Sciatic nerve (tissue), 2 donors: ENCODE measurements around the gene CTAGE4. TPM values are rescaled to one million over a fixed set of nuclear protein-coding genes. Genes with fewer than 3 reads are reported as not detected.
A peak's percentile ranks its signal among the peaks of the same experiment; 100 is the strongest.
"Not testable (repeated sequence)": the region's sequence is repeated elsewhere in the genome, so short reads cannot be mapped to it uniquely, and the experiment has no call there.

Experiments used
- ATAC-seq: fragments of 200-7000 bp; cut with Tn5 transposase; one replicate; pipeline ENCODE4 v1.9.1; 2020; ENCODE audit warnings: mild to moderate bottlenecking, moderate library complexity
- DNase-seq: peaks from one replicate; pipeline ENCODE4 v3.0.0-alpha.2; 2020; ENCODE audit warnings: low spot score
- intact Hi-C: fragments of 100-400 bp; cut with DNase I; formaldehyde crosslinking; loops from one replicate; pipeline ENCODE4 v1.14.2; 2022
- total RNA-seq: library from RNA; stranded (reverse); fragmentation: NEBNext Ultra II Directional; extraction: Animal tissue kit (Norgen Biotek cat#: 25700); gene quantifications from one replicate; pipeline ENCODE4 v1.2.1, GENCODE V29; 2021
- donor health status: DM: no; HTN: no; CAD: no.
- donor health status: DM: no; HTN: no; CAD: no.

The CTAGE4 gene
- total RNA-seq, 1 donor from 2014 or later, result 2.3 TPM

GRCh38 chr7:144198934-144199333, 15.7 kb downstream of the CTAGE4 start:
- DNase-seq, ATAC-seq: not testable (repeated sequence)

GRCh38 chr7:144201978-144202377, 18.7 kb downstream of the CTAGE4 start:
- DNase-seq, intact Hi-C loops, ATAC-seq: not testable (repeated sequence)

More at GRCh38 chr7:144198934-144199333, 15.7 kb downstream of the CTAGE4 start:
- intact Hi-C loops, result not testable (repeated sequence)

- ATAC-seq, intact Hi-C loops, DNase-seq: not testable (repeated sequence)
These were observed 19.8 kb downstream of the CTAGE4 start for GRCh38 chr7:144203086-144203485.

GRCh38 chr7:144205306-144205705, 22.0 kb downstream of the CTAGE4 start:
- ATAC-seq, intact Hi-C loops, DNase-seq: not testable (repeated sequence)

- intact Hi-C loops, DNase-seq: not testable (repeated sequence)
- peak; percentile 24 for ATAC-seq
These were observed 33.9 kb downstream of the CTAGE4 start for GRCh38 chr7:144217200-144217599.

GRCh38 chr7:144218581-144218980, 35.3 kb downstream of the CTAGE4 start:
- intact Hi-C loops, DNase-seq, ATAC-seq: not testable (repeated sequence)

- peak; percentile 20 for ATAC-seq
- intact Hi-C loops, DNase-seq: not testable (repeated sequence)
These were observed 35.9 kb downstream of the CTAGE4 start for GRCh38 chr7:144219149-144219548.

GRCh38 chr7:144220531-144220930, 37.3 kb downstream of the CTAGE4 start:
- intact Hi-C loops, DNase-seq, ATAC-seq: not testable (repeated sequence)

- intact Hi-C loops, DNase-seq, ATAC-seq: not testable (repeated sequence)
These were observed 40.4 kb downstream of the CTAGE4 start for GRCh38 chr7:144223675-144224074.

GRCh38 chr7:144226866-144227265, 43.6 kb downstream of the CTAGE4 start:
- DNase-seq, intact Hi-C loops: not testable (repeated sequence)
- ATAC-seq, result peak; percentile 56

GRCh38 chr7:144228810-144229209, 45.5 kb downstream of the CTAGE4 start:
- DNase-seq, intact Hi-C loops: not testable (repeated sequence)
- peak; percentile 68 for ATAC-seq

- DNase-seq, ATAC-seq, intact Hi-C loops: not testable (repeated sequence)
These were observed 47.8 kb downstream of the CTAGE4 start for GRCh38 chr7:144231027-144231426.

- peak; percentile 35 for ATAC-seq
- DNase-seq, intact Hi-C loops: not testable (repeated sequence)
These were observed 49.8 kb downstream of the CTAGE4 start for GRCh38 chr7:144233039-144233438.

Other genes starting within 250 kb of the CTAGE4 start
- not detected for gene OR2F2, start 248.2 kb upstream of the CTAGE4 start, total RNA-seq
- gene OR2F1, start 228.6 kb upstream of the CTAGE4 start, total RNA-seq, result not detected
- gene OR6B1, start 183.1 kb upstream of the CTAGE4 start, total RNA-seq, result not detected
- not detected for gene OR2A5, start 134.5 kb upstream of the CTAGE4 start, total RNA-seq
- not detected for gene OR2A25, start 113.7 kb upstream of the CTAGE4 start, total RNA-seq
- not detected for gene OR2A12, start 97.2 kb upstream of the CTAGE4 start, total RNA-seq
- gene OR2A2, start 73.9 kb upstream of the CTAGE4 start, total RNA-seq, result not detected
- not detected for gene OR2A14, start 60.3 kb upstream of the CTAGE4 start, total RNA-seq
- gene ARHGEF35, start 12.4 kb downstream of the CTAGE4 start, total RNA-seq, result 5.3 TPM
- gene OR2A42, start 56.1 kb downstream of the CTAGE4 start, total RNA-seq, result 0.27 TPM
- gene OR2A7, start 81.3 kb downstream of the CTAGE4 start, total RNA-seq, result 3.7 TPM
- 1.2 TPM for gene CTAGE8, start 85.8 kb downstream of the CTAGE4 start, total RNA-seq
- gene OR2A1, start 129.0 kb downstream of the CTAGE4 start, total RNA-seq, result 0.22 TPM
- 12.8 TPM for gene ARHGEF5, start 171.9 kb downstream of the CTAGE4 start, total RNA-seq
- not detected for gene NOBOX, start 220.2 kb downstream of the CTAGE4 start, total RNA-seq